ENCODE results near the gene YEATS2.

DNA sequence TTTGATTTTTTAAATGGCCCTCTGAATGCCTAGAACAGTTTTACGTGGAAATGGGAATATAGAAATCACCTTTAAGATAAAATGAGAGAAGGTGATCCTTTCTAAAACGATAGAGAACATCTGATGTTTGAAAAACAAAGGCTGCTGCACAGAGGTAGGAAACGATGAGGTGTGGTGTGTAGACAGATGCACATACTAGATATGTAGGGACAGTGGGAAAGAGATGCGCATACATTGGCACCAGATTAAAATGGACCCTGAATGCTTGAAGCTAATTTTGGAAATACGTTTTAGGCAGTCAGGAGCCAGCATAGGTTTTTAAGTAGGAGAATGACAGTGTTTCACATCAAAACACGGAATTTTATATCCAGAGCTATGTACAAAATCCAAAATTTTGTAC is 98.8 kb downstream of the YEATS2 start:
- TF ChIP-seq, protein P1, sequence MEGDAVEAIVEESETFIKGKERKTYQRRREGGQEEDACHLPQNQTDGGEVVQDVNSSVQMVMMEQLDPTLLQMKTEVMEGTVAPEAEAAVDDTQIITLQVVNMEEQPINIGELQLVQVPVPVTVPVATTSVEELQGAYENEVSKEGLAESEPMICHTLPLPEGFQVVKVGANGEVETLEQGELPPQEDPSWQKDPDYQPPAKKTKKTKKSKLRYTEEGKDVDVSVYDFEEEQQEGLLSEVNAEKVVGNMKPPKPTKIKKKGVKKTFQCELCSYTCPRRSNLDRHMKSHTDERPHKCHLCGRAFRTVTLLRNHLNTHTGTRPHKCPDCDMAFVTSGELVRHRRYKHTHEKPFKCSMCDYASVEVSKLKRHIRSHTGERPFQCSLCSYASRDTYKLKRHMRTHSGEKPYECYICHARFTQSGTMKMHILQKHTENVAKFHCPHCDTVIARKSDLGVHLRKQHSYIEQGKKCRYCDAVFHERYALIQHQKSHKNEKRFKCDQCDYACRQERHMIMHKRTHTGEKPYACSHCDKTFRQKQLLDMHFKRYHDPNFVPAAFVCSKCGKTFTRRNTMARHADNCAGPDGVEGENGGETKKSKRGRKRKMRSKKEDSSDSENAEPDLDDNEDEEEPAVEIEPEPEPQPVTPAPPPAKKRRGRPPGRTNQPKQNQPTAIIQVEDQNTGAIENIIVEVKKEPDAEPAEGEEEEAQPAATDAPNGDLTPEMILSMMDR (conservative IDR thresholded peaks at IDR 0.05; ENCODE audit: low read length): no peak
- no peak for TF ChIP-seq EZH2phosphoT487 (IDR thresholded peaks at IDR 0.05; ENCODE audit: borderline replicate concordance, low read depth, low read length)

Data from OCI-LY7 (cell line).